GOT3 (cell line): ENCODE results near the gene LIFR.

Experiments used
- DNase-seq: peaks from one replicate; lab custom pipeline; 2025; ENCODE audit warnings: mixed read lengths; lab: John Stamatoyannopoulos, UW

Gene LIFR

GRCh38 chr5:38441453-38442246 is 114.8 kb downstream of the LIFR start:
- peak; percentile 49 for DNase-seq

- DNase-seq, result no peak
Measured at GRCh38 chr5:38438757-38439156, 117.7 kb downstream of the LIFR start.

GRCh38 chr5:38434966-38435705 is 121.3 kb downstream of the LIFR start:
- DNase-seq, result no peak

GRCh38 chr5:38433160-38433861 is 123.1 kb downstream of the LIFR start:
- no peak for DNase-seq

GRCh38 chr5:38431242-38431853 is 125.1 kb downstream of the LIFR start:
- no peak for DNase-seq

- no peak for DNase-seq
Measured at GRCh38 chr5:38426986-38427950, 129.2 kb downstream of the LIFR start.

GRCh38 chr5:38426490-38426889 is 130.0 kb downstream of the LIFR start:
- DNase-seq, result no peak
